K562 (cell line): ENCODE measurements around the gene TGFBR3L. TPM values are rescaled to one million over a fixed set of nuclear protein-coding genes. Genes with fewer than 3 reads are reported as not detected.
A peak's percentile ranks its signal among the peaks of the same experiment; 100 is the strongest.

ENCODE experiments used
- BHLHE40 ChIP-seq: IDR thresholded peaks from 2 replicates; pipeline ENCODE4 v1.6.1; 2011; ENCODE audit warnings: low read length, improper control_type of control experiment
- CTBP1 ChIP-seq: fragments of 450-650 bp; IDR thresholded peaks from 2 replicates; pipeline ENCODE4 v1.6.1; 2016; ENCODE audit warnings: borderline replicate concordance
- CTCFL ChIP-seq: IDR thresholded peaks from 2 replicates; pipeline ENCODE4 v1.6.1; 2011; ENCODE audit warnings: borderline replicate concordance, low read depth, mild to moderate bottlenecking, moderate library complexity, low read length; ENCODE audit not compliant: insufficient read depth, poor library complexity, severe bottlenecking
- E2F3 ChIP-seq: fragments of 250-450 bp; sonication (Bioruptor Pico); IDR thresholded peaks from 2 replicates; pipeline ENCODE4 v1.4.0; 2020; ENCODE audit warnings: mild to moderate bottlenecking
- GABPA ChIP-seq: fragments of 200-800 bp; sonication (Bioruptor generic); conservative IDR thresholded peaks from 2 replicates; pipeline ENCODE4 v1.6.1; 2016; ENCODE audit warnings: low read depth, missing genetic modification characterization, missing compliant biosample characterization
- NR3C1 ChIP-seq: sonication (generic); formaldehyde crosslinking; IDR thresholded peaks from 2 replicates; pipeline ENCODE4 v1.8.1; 2022; ENCODE audit warnings: missing genetic modification reagents
- NRF1 ChIP-seq, 2 experiments: fragments of 450-650 bp; IDR thresholded peaks in 1 of 2; conservative IDR thresholded peaks in 1 of 2; 2 replicates each; pipeline ENCODE4 v1.6.1; 2014; ENCODE audit warnings: mild to moderate bottlenecking in 2 of 2
- PHTF2 ChIP-seq: fragments of 250-450 bp; sonication (Bioruptor Pico); IDR thresholded peaks from 2 replicates; pipeline ENCODE4 v1.5.0; 2021; ENCODE audit warnings: mild to moderate bottlenecking
- RAD51 ChIP-seq: fragments of 450-650 bp; IDR thresholded peaks from 2 replicates; pipeline ENCODE4 v1.7.1; 2016; ENCODE audit warnings: low read depth, mild to moderate bottlenecking, borderline replicate concordance
- RB1 ChIP-seq: fragments of 450-650 bp; IDR thresholded peaks from 2 replicates; pipeline ENCODE4 v1.6.1; 2017; ENCODE audit warnings: low read depth, mild to moderate bottlenecking
- SNIP1 ChIP-seq: fragments of 450-650 bp; IDR thresholded peaks from 2 replicates; pipeline ENCODE4 v1.7.1; 2017; ENCODE audit warnings: low read depth, mild to moderate bottlenecking
- SP1 ChIP-seq: sonication (generic); formaldehyde crosslinking; IDR thresholded peaks from 2 replicates; pipeline ENCODE4 v1.8.1; 2022; ENCODE audit warnings: mild to moderate bottlenecking, missing genetic modification reagents
- SUPT5H ChIP-seq: fragments of 450-650 bp; IDR thresholded peaks from 2 replicates; pipeline ENCODE4 v1.6.1; 2016
- ZBTB26 ChIP-seq: fragments of 450-650 bp; formaldehyde crosslinking; IDR thresholded peaks from 2 replicates; pipeline ENCODE4 v1.4.0; 2022; ENCODE audit warnings: missing genetic modification characterization
- ZNF311 ChIP-seq: fragments of 250-450 bp; sonication (Bioruptor Pico); IDR thresholded peaks from 2 replicates; pipeline ENCODE4 v1.4.0; 2020; ENCODE audit warnings: mild to moderate bottlenecking, moderate library complexity
- ZNF696 ChIP-seq: fragments of 250-450 bp; sonication (Bioruptor Pico); conservative IDR thresholded peaks from 2 replicates; pipeline ENCODE4 v1.4.0; 2020; ENCODE audit warnings: mild to moderate bottlenecking, moderate library complexity
- polyA plus RNA-seq, 8 experiments: library from polyadenylated mRNA; depleted of rRNA in 4 of 8; stranded (reverse) in 5 of 8; unstranded in 3 of 8; fragments of >200 nt; fragmentation: Nextera tagmentation in 2 of 8; fragmentation: Illumina TruSeq in 1 of 8; extraction: Ambion mirVana in 2 of 8; extraction: Trizol in 1 of 8; gene quantifications; 2 replicates each; pipeline versions ENCODE4 v1.2.1 to v1.2.3, GENCODE V29; 2011 to 2014; ENCODE audit warnings: inconsistent platforms in 1 of 8, missing spikeins in 1 of 8
- total RNA-seq, 7 experiments: library from RNA; depleted of rRNA in 6 of 7; stranded (reverse); fragments of >200 nt in 6 of 7; fragmentation: Illumina TruSeq in 2 of 7; extraction: Trizol in 2 of 7; gene quantifications; 2 replicates each; pipeline versions ENCODE4 v1.2.1 to v1.2.3, GENCODE V29; 2011 to 2021; ENCODE audit warnings: low replicate concordance in 1 of 7

The TGFBR3L gene
- total and polyA plus RNA-seq, 9 of the 15 experiments (the other 6 are each of a cell fraction or from before 2014, with no cell fraction given): not detected

GRCh38 chr19:7868671-7869452 lies 45.8 kb upstream of the TGFBR3L start (continued):
- TF ChIP-seq GABPA (tag): no peak
- TF ChIP-seq CTCFL: peak; percentile 50
- TF ChIP-seq SNIP1: no peak
- TF ChIP-seq SP1 (CRISPR knock-in tag): peak; percentile 84
- no peak for TF ChIP-seq ZNF311
- TF ChIP-seq RAD51: no peak
- no peak for TF ChIP-seq E2F3 (CRISPR knock-in tag)
- peak; percentile 41; the same call in 1 of the 2 replicates for TF ChIP-seq SUPT5H
- TF ChIP-seq CTBP1: peak; percentile 96
- no peak for TF ChIP-seq PHTF2 (CRISPR knock-in tag)
- peak; percentile 70 to 73 for TF ChIP-seq NRF1 (conservative IDR thresholded peaks at IDR 0.05 in 1 of 2, IDR thresholded peaks at IDR 0.05 in 1 of 2)
- TF ChIP-seq RB1: peak; percentile 92
- no peak for TF ChIP-seq ZBTB26 (CRISPR knock-in tag)
- no peak for TF ChIP-seq ZNF696
- TF ChIP-seq BHLHE40: peak; percentile 80
- no peak for TF ChIP-seq NR3C1 (CRISPR knock-in tag)
